KMS-11 (cell line): ENCODE measurements around the gene ATP8A2.

Source experiments
- H2AFZ ChIP-seq: fragments of 200-600 bp; sonication (generic); 2 replicates; pipeline ENCODE4 v1.6.1; 2016; ENCODE audit warnings: antibody characterized with exemption, mixed run types, low read depth
- H3K27ac ChIP-seq: fragments of 200-600 bp; sonication (generic); 2 replicates; pipeline ENCODE4 v1.6.1; 2016; ENCODE audit warnings: mild to moderate bottlenecking, mixed run types
- H3K27me3 ChIP-seq: fragments of 200-600 bp; sonication (generic); 2 replicates; pipeline ENCODE4 v1.6.1; 2017; ENCODE audit warnings: mild to moderate bottlenecking, low read depth, mixed run types, moderate library complexity; ENCODE audit not compliant: insufficient read depth
- H3K36me3 ChIP-seq: fragments of 200-600 bp; sonication (generic); 2 replicates; pipeline ENCODE4 v1.6.1; 2017; ENCODE audit warnings: mild to moderate bottlenecking, mixed run types; ENCODE audit not compliant: insufficient read depth
- H3K4me1 ChIP-seq: fragments of 200-600 bp; sonication (generic); 2 replicates; pipeline ENCODE4 v1.6.1; 2016; ENCODE audit warnings: mild to moderate bottlenecking, low read depth, mixed run types; ENCODE audit not compliant: poor library complexity, severe bottlenecking
- H3K4me2 ChIP-seq: fragments of 200-600 bp; sonication (generic); 2 replicates; pipeline ENCODE4 v1.7.0; 2016; ENCODE audit warnings: mild to moderate bottlenecking, mixed run types
- H3K4me3 ChIP-seq: fragments of 200-600 bp; sonication (generic); IDR thresholded peaks from 2 replicates; pipeline ENCODE4 v1.6.1; 2017; ENCODE audit warnings: low read depth, low read length, mixed read lengths; ENCODE audit not compliant: insufficient read depth
- H3K79me2 ChIP-seq: fragments of 200-600 bp; sonication (generic); 2 replicates; pipeline ENCODE4 v1.6.1; 2016; ENCODE audit warnings: low read depth, mixed run types; ENCODE audit not compliant: insufficient read depth
- H3K9ac ChIP-seq: fragments of 200-600 bp; sonication (generic); 2 replicates; pipeline ENCODE4 v1.6.1; 2016; ENCODE audit warnings: mild to moderate bottlenecking, mixed run types
- H4K20me1 ChIP-seq: fragments of 200-600 bp; sonication (generic); 2 replicates; pipeline ENCODE4 v1.6.1; 2016; ENCODE audit warnings: mild to moderate bottlenecking, mixed run types; ENCODE audit not compliant: insufficient read depth
- TF ChIP-seq, protein P1 (sequence below): fragments of 200-600 bp; sonication (generic); conservative IDR thresholded peaks from 2 replicates; pipeline ENCODE4 v1.6.1; 2017; ENCODE audit warnings: low read depth, mild to moderate bottlenecking, antibody characterized with exemption, low read length, moderate library complexity, mixed read lengths

ATP8A2 gene

DNA sequence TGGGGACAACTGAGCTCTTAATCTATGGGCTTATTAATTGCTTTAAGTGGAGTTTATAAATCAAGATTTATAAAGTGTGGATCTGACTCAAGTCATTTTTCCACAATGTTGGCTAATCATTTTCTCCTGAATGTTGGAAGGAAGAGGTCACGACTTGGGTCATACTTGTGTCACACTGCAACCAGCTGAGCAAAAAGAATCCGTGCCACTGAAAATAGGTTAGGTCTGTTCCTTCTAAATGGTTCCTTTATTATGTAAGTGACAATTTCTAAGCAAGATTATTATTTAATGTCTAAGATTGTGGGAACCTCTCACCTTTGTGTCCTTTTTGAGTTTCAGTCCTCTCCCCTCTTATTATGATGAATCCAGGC, 501.5 kb downstream of the ATP8A2 start:
- H4K20me1 ChIP-seq: no peaks in the 10 kb centered on the region

DNA sequence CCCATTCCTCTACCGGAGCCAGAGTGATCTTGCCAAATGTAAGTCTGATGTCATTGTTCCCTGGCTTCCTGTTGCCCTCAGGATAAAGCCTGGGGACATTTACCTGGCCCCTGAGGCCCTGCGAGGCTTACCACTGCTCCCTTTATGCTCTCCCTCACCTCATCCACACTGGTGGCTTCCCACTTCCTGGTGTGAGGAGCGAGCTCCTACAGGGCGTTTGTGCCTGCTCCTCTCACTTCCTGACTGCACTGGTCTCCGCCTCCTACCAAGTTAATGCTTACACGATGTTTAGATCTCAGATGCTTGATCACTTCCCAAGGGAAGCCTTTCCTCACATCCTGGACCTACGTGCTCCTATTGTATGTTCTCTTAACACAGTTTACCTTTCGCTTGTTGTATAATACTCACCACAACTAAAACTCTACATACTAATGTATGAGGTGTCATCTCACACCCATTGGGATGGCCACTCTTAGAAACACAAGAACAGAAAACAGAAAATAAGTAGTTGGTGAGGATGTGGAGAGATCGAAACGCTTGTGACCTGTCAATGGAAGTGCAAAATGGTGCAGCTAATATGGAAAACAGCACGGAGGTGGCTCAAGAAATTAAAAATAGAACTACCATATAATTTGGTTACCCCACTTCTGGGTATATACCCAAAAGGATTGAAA, 502.4 kb downstream of the ATP8A2 start:
- Histone ChIP-seq H4K20me1 (no peaks in the 10 kb centered on the region), H3K36me3 (no peaks in the 10 kb centered on the region), H2AFZ (no peak overlapping the region), H3K79me2 (no peaks in the 10 kb centered on the region), H3K9ac (no peak overlapping the region), H3K27me3 (no peaks in the 10 kb centered on the region), H3K4me1 (peaks cover 32% of the 10 kb centered on the region), H3K4me2 (no peak overlapping the region), H3K4me3 (no peak overlapping the region), H3K27ac (no peak overlapping the region)
- TF ChIP-seq, protein P1, sequence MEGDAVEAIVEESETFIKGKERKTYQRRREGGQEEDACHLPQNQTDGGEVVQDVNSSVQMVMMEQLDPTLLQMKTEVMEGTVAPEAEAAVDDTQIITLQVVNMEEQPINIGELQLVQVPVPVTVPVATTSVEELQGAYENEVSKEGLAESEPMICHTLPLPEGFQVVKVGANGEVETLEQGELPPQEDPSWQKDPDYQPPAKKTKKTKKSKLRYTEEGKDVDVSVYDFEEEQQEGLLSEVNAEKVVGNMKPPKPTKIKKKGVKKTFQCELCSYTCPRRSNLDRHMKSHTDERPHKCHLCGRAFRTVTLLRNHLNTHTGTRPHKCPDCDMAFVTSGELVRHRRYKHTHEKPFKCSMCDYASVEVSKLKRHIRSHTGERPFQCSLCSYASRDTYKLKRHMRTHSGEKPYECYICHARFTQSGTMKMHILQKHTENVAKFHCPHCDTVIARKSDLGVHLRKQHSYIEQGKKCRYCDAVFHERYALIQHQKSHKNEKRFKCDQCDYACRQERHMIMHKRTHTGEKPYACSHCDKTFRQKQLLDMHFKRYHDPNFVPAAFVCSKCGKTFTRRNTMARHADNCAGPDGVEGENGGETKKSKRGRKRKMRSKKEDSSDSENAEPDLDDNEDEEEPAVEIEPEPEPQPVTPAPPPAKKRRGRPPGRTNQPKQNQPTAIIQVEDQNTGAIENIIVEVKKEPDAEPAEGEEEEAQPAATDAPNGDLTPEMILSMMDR: no peak

More for the DNA sequence above, 501.5 kb downstream of the ATP8A2 start:
- H2AFZ ChIP-seq: no peak overlapping the region
- H3K27me3 ChIP-seq: no peaks in the 10 kb centered on the region
- peaks cover 32% of the 10 kb centered on the region for H3K4me1 ChIP-seq
- TF ChIP-seq, protein P1: no peak
- no peaks in the 10 kb centered on the region for H3K79me2 ChIP-seq
- H3K9ac ChIP-seq: no peak overlapping the region
- H3K27ac ChIP-seq: no peak overlapping the region
- H3K36me3 ChIP-seq: no peaks in the 10 kb centered on the region
- no peak overlapping the region for H3K4me2 ChIP-seq
- no peak overlapping the region for H3K4me3 ChIP-seq

DNA sequence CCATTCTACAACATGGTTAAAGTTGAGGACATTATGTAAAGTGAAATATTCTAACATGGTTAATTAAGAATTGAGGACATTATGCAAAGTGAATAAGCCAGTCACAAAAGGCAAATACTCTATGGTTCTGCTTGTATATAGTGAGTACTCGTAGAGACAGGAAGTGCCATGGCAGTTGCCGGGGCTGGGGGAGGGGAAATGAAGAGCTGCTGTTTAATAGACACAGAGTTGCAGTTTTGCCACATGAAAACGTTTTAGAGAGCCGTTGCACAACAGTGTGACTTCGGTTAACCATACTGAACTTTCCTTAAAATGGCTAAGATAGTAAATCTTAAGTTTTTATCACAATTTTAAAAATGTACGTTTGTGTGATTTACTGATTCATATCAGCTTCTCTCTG, 503.1 kb downstream of the ATP8A2 start:
- Histone ChIP-seq H3K27me3 (no peaks in the 10 kb centered on the region), H3K79me2 (no peaks in the 10 kb centered on the region), H2AFZ (no peak overlapping the region), H3K4me3 (no peak overlapping the region), H3K36me3 (no peaks in the 10 kb centered on the region), H3K9ac (no peak overlapping the region), H3K27ac (no peak overlapping the region), H3K4me2 (no peak overlapping the region), H4K20me1 (no peaks in the 10 kb centered on the region), H3K4me1 (peaks cover 32% of the 10 kb centered on the region)
- TF ChIP-seq, protein P1: no peak

DNA sequence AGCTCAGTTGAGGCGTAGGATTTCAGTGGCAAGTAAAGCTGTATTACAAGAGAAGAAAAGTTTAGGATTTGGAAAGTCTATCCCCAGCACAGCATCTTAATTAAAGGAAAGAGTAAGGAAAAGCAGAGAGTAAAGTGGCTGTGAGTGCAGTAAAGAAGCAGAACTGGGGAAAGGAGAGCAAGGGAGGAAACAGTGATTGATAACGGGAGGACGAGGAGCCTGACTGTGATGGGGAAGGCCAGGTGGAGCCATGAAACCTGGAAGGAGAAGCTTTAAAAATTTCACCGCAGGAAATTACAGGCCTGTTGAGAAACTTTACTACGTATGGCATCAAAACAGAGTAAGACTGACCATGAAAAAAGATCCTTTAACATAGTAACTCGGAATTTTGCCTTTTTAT, 504.5 kb downstream of the ATP8A2 start:
- no peak overlapping the region for H3K9ac ChIP-seq
- no peak overlapping the region for H2AFZ ChIP-seq
- H4K20me1 ChIP-seq: no peaks in the 10 kb centered on the region
- H3K27ac ChIP-seq: no peak overlapping the region
- no peaks in the 10 kb centered on the region for H3K79me2 ChIP-seq
- no peaks in the 10 kb centered on the region for H3K36me3 ChIP-seq
- TF ChIP-seq, protein P1: no peak
- H3K4me1 ChIP-seq: peaks cover 21% of the 10 kb centered on the region
- no peak overlapping the region for H3K4me3 ChIP-seq
- no peak overlapping the region for H3K4me2 ChIP-seq
- H3K27me3 ChIP-seq: no peaks in the 10 kb centered on the region
